Upper lobe of left lung (tissue), 4 donors: ENCODE measurements around the gene APOBEC2.

Experiments
- EP300 ChIP-seq, 4 donors: sonication (generic); formaldehyde crosslinking; IDR thresholded peaks; one replicate each; pipeline ENCODE4 v1.5.1; 2017; ENCODE audit warnings: antibody characterized with exemption in 4 of 4, control low read depth in 2 of 4
- POLR2A ChIP-seq, 4 donors: fragments of 450-650 bp; IDR thresholded peaks; one replicate each; pipeline ENCODE4 v1.5.1; 2016 to 2017; ENCODE audit warnings: antibody characterized with exemption in 4 of 4, mild to moderate bottlenecking in 2 of 4
- POLR2AphosphoS5 ChIP-seq, 2 donors: sonication (generic); formaldehyde crosslinking; IDR thresholded peaks; one replicate each; pipeline ENCODE4 v1.5.1; 2017; ENCODE audit warnings: antibody characterized with exemption in 2 of 2
- TF ChIP-seq, protein P1 (sequence below), 6 experiments: fragments of 450-650 bp in 4 of 6; fragments of 200-600 bp in 2 of 6; sonication (generic) in 2 of 6; IDR thresholded peaks; one replicate each; pipeline ENCODE4 v1.5.1; 2016 to 2019; ENCODE audit warnings: antibody characterized with exemption in 6 of 6

DNA sequence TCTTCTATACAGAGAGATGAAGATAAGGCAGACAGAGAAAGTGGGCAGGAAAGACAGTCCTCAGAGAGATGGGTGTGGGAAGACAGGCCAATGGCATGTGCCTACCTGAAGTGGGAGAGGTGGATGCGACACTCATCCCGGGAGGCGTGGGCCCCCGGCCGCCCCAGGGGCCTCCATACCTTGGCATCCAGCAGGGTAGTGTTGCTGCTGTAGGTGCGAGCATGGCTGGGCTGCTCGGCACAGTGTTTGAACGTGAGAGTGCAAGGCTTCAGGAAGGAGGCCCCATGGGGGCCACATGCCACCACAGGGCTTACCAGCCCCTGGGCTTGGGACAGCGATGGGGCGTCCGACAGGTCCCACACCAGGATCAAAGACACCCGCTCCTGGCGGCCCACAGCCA lies 19.2 kb upstream of the APOBEC2 start:
- TF ChIP-seq POLR2A (IDR thresholded peaks at IDR 0.05) (no peak), POLR2AphosphoS5 (IDR thresholded peaks at IDR 0.05) (no peak), EP300 (IDR thresholded peaks at IDR 0.05) (no peak)
- TF ChIP-seq, protein P1, sequence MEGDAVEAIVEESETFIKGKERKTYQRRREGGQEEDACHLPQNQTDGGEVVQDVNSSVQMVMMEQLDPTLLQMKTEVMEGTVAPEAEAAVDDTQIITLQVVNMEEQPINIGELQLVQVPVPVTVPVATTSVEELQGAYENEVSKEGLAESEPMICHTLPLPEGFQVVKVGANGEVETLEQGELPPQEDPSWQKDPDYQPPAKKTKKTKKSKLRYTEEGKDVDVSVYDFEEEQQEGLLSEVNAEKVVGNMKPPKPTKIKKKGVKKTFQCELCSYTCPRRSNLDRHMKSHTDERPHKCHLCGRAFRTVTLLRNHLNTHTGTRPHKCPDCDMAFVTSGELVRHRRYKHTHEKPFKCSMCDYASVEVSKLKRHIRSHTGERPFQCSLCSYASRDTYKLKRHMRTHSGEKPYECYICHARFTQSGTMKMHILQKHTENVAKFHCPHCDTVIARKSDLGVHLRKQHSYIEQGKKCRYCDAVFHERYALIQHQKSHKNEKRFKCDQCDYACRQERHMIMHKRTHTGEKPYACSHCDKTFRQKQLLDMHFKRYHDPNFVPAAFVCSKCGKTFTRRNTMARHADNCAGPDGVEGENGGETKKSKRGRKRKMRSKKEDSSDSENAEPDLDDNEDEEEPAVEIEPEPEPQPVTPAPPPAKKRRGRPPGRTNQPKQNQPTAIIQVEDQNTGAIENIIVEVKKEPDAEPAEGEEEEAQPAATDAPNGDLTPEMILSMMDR (IDR thresholded peaks at IDR 0.05) = no peak
